HG03103 (cell line): ENCODE data around the gene MFSD11.

Experiments
- ATAC-seq: cut with Tn5 transposase; IDR thresholded peaks from one replicate; pipeline ENCODE4 v1.9.1; 2021; ENCODE audit warnings: low read depth; ENCODE audit not compliant: unreplicated experiment

Gene MFSD11

GRCh38 chr17:76826330-76827068 is 88.6 kb downstream of the MFSD11 start:
- ATAC-seq, result no peak

GRCh38 chr17:76827736-76828135 is 89.8 kb downstream of the MFSD11 start:
- ATAC-seq, result no peak
